Spleen (tissue), 11 donors: Measurements from ENCODE around the gene INSL3. TPM values are rescaled to one million over a fixed set of nuclear protein-coding genes. Genes with fewer than 3 reads are reported as not detected.
A peak's percentile ranks its signal among the peaks of the same experiment; 100 is the strongest.
"Not testable (repeated sequence)": the region's sequence is repeated elsewhere in the genome, so short reads cannot be mapped to it uniquely, and the experiment has no call there.

Source experiments
- DNase-seq: peaks from one replicate; pipeline ENCODE4 v3.0.0-alpha.2; 2020
- H3K27ac ChIP-seq, 8 donors: fragments of 200-600 bp; sonication (generic) in 7 of 8; 1 replicate in 4 of 8; 2 replicates in 4 of 8; pipeline versions ENCODE4 v1.5.0 to v1.8.0; 2016 to 2021; ENCODE audit warnings: inconsistent platforms in 4 of 8, mild to moderate bottlenecking in 4 of 8, moderate library complexity in 1 of 8
- H3K27me3 ChIP-seq, 7 donors: fragments of 200-600 bp; sonication (generic) in 6 of 7; replicated peaks in 1 of 7; 1 replicate in 4 of 7; 2 replicates in 3 of 7; pipeline versions ENCODE4 v1.5.0 to v1.8.0; 2016 to 2021; ENCODE audit warnings: inconsistent platforms in 3 of 7, mild to moderate bottlenecking in 1 of 7
- H3K36me3 ChIP-seq, 6 donors: fragments of 200-600 bp; sonication (generic) in 5 of 6; 1 replicate in 4 of 6; 2 replicates in 2 of 6; pipeline versions ENCODE4 v1.5.0 to v1.8.0; 2016 to 2021; ENCODE audit warnings: inconsistent platforms in 2 of 6
- H3K4me1 ChIP-seq, 6 donors: fragments of 200-600 bp; sonication (generic) in 5 of 6; 1 replicate in 3 of 6; 2 replicates in 3 of 6; pipeline versions ENCODE4 v1.5.0 to v1.8.0; 2016 to 2021; ENCODE audit warnings: inconsistent platforms in 3 of 6
- H3K4me3 ChIP-seq, 8 donors: fragments of 200-600 bp; sonication (generic) in 7 of 8; 1 replicate in 4 of 8; 2 replicates in 4 of 8; pipeline versions ENCODE4 v1.5.0 to v1.8.0; 2016 to 2021; ENCODE audit warnings: inconsistent platforms in 4 of 8, mild to moderate bottlenecking in 4 of 8, moderate library complexity in 2 of 8
- H3K9me3 ChIP-seq, 8 donors: fragments of 200-600 bp; sonication (generic) in 7 of 8; 1 replicate in 4 of 8; 2 replicates in 4 of 8; pipeline versions ENCODE4 v1.5.0 to v1.8.0; 2016 to 2021; ENCODE audit warnings: inconsistent platforms in 4 of 8
- POLR2A ChIP-seq, 3 donors: fragments of 450-650 bp; IDR thresholded peaks; one replicate each; pipeline ENCODE4 v1.5.1; 2017; ENCODE audit warnings: antibody characterized with exemption in 3 of 3, mild to moderate bottlenecking in 1 of 3
- POLR2AphosphoS5 ChIP-seq, 3 donors: sonication (generic); formaldehyde crosslinking; IDR thresholded peaks; one replicate each; pipeline ENCODE4 v1.5.1; 2017; ENCODE audit warnings: antibody characterized with exemption in 3 of 3
- WGBS, 5 donors: extraction: QIAGEN DNeasy Blood & Tissue Kit in 3 of 5; methylation state at CpG; one replicate each; pipeline versions ENCODE4 v1.1.5 to v1.1.7; 2013 to 2018; 5-methylcytosine and 5-hydroxymethylcytosine counted together
- intact Hi-C: fragments of 100-400 bp; cut with DNase I; formaldehyde crosslinking; loops from one replicate; pipeline ENCODE4 v1.15.0; 2023; ENCODE audit warnings: low total_unique reads
- polyA plus RNA-seq, 3 donors: library from polyadenylated mRNA; stranded (reverse); fragments of 200-250 nt; gene quantifications; one replicate each; pipeline ENCODE4 v1.2.1, GENCODE V29; 2013
- total RNA-seq, 7 donors: library from RNA; depleted of rRNA in 3 of 7; stranded (reverse); fragments of >200 nt in 3 of 7; fragmentation: NEBNext Ultra II Directional in 4 of 7; extraction: Animal tissue kit (Norgen Biotek cat#: 25700) in 4 of 7; gene quantifications; one replicate each; pipeline versions ENCODE4 v1.1.0 to v1.2.1, GENCODE V29; 2016 to 2021
- TF ChIP-seq, protein P1 (sequence below), 11 experiments: fragments of 200-600 bp in 7 of 11; fragments of 450-650 bp in 4 of 11; sonication (generic) in 4 of 11; IDR thresholded peaks in 8 of 11; conservative IDR thresholded peaks in 3 of 11; 1 replicate in 7 of 11; 2 replicates in 4 of 11; pipeline versions ENCODE4 v1.4.0 to v1.8.0; 2016 to 2021; ENCODE audit warnings: antibody characterized with exemption in 11 of 11, inconsistent platforms in 4 of 11, mild to moderate bottlenecking in 1 of 11
- donor health status: healthy with polysubstance abuse.
- donor health status: DM: no; HTN: no; CAD: no; lungs with moderate emphysema.
- donor health status: DM: no; HTN: no; CAD: no.
- donor health status: Bipolar disorder and iron deficiency.
- donor health status: healthy.
- donor health status: DM: no; HTN: no; CAD: no.
- donor health status: DM: yes; HTN: yes; CAD: no.

Gene INSL3
- total and polyA plus RNA-seq, 10 donors, result 2.1 to 6.3 (median 3.0) TPM

- WGBS, 5 donors, result 61 to 93% (median 86%) methylated on average over 2 of the region's 2 CpGs
- Histone ChIP-seq H3K4me3 (no peak overlapping the region), H3K4me1 (peaks cover 0 to 34% (median 14%) of the 10 kb centered on the region in 6 donors), H3K27me3 (peaks cover 0 to 10% (median 2%) of the 10 kb centered on the region in 7 donors), H3K27ac (no peak overlapping the region), H3K9me3 (no peaks in the 10 kb centered on the region), H3K36me3 (peaks cover 0 to 59% (median 21%) of the 10 kb centered on the region in 6 donors)
- intact Hi-C loops, result no loop called here
- TF ChIP-seq, protein P1, sequence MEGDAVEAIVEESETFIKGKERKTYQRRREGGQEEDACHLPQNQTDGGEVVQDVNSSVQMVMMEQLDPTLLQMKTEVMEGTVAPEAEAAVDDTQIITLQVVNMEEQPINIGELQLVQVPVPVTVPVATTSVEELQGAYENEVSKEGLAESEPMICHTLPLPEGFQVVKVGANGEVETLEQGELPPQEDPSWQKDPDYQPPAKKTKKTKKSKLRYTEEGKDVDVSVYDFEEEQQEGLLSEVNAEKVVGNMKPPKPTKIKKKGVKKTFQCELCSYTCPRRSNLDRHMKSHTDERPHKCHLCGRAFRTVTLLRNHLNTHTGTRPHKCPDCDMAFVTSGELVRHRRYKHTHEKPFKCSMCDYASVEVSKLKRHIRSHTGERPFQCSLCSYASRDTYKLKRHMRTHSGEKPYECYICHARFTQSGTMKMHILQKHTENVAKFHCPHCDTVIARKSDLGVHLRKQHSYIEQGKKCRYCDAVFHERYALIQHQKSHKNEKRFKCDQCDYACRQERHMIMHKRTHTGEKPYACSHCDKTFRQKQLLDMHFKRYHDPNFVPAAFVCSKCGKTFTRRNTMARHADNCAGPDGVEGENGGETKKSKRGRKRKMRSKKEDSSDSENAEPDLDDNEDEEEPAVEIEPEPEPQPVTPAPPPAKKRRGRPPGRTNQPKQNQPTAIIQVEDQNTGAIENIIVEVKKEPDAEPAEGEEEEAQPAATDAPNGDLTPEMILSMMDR (IDR thresholded peaks at IDR 0.05 in 8 of 11, conservative IDR thresholded peaks at IDR 0.05 in 3 of 11), result no peak
- TF ChIP-seq POLR2AphosphoS5 (IDR thresholded peaks at IDR 0.05) (no peak), POLR2A (IDR thresholded peaks at IDR 0.05) (no peak)
- DNase-seq, result no peak
Observed at GRCh38 chr19:17788632-17789031, 32.7 kb downstream of the INSL3 start.

GRCh38 chr19:17787274-17787913 lies 33.9 kb downstream of the INSL3 start:
- intact Hi-C loops, result no loop called here
- H3K27me3 ChIP-seq, result peaks cover 0 to 4% (median 0%) of the 10 kb centered on the region in 7 donors
- no peak for DNase-seq
- TF ChIP-seq POLR2AphosphoS5 (IDR thresholded peaks at IDR 0.05) (peak in 1 of 3 donors; percentile 19), POLR2A (IDR thresholded peaks at IDR 0.05) (no peak)
- H3K36me3 ChIP-seq, result peaks cover 0 to 71% (median 29%) of the 10 kb centered on the region in 6 donors
- no peak overlapping the region for H3K27ac ChIP-seq
- no peak overlapping the region for H3K4me3 ChIP-seq
- no peaks in the 10 kb centered on the region for H3K9me3 ChIP-seq
- WGBS, 5 donors, result 90 to 98% (median 97%) methylated on average over 5 to 14 of the region's 14 CpGs
- peaks cover 0 to 30% (median 14%) of the 10 kb centered on the region in 6 donors for H3K4me1 ChIP-seq

GRCh38 chr19:17784201-17785008 lies 36.9 kb downstream of the INSL3 start:
- Histone ChIP-seq H3K36me3 (peaks cover 0 to 84% (median 31%) of the 10 kb centered on the region in 6 donors), H3K9me3 (no peaks in the 10 kb centered on the region), H3K4me3 (no peak overlapping the region), H3K4me1 (peaks cover 0 to 15% (median 5%) of the 10 kb centered on the region in 6 donors), H3K27me3 (peaks cover 0 to 12% (median 0%) of the 10 kb centered on the region in 7 donors), H3K27ac (no peak overlapping the region)
- 46 to 70% (median 63%) methylated on average over 24 to 32 of the region's 32 CpGs for WGBS, 5 donors
- TF ChIP-seq, protein P1 (IDR thresholded peaks at IDR 0.05 in 8 of 11, conservative IDR thresholded peaks at IDR 0.05 in 3 of 11), result peak; percentile 38 to 89 (median 83)
- TF ChIP-seq POLR2AphosphoS5 (IDR thresholded peaks at IDR 0.05) (peak in 1 of 3 donors; percentile 8), POLR2A (IDR thresholded peaks at IDR 0.05) (peak in 1 of 3 donors; percentile 26)
- intact Hi-C loops, result loop anchor here (5.0 kb wide), 1 partner anchor 73 kb away; the partner anchor contains the start of gene RPL18A
- DNase-seq, result peak; percentile 86

DNA sequence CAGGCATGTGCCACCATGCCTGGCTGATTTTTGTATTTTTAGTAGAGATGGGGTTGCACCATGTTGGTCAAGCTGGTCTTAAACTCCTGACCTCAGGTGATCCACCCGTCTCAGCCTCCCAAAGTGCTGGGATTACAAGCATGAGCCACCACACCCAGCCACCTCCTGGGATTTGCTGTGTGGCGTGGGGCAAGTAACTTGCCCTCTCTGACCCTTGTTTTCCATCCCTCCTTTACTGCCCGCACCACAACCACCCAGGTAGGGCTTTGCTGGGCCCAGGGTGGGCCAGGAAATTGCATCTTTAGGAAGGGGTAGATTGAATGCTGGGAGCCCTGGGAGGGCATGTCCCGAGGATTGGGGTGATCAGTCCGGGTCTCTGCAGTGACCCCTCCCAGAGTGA lies 37.6 kb downstream of the INSL3 start:
- DNase-seq, H3K9me3 ChIP-seq, H3K27ac ChIP-seq, H3K4me3 ChIP-seq: not testable (repeated sequence)
- intact Hi-C loops, result loop anchor here (5.0 kb wide), 1 partner anchor 74 kb away; the partner anchor contains the start of gene RPL18A
- Histone ChIP-seq H3K27me3 (peaks cover 0 to 13% (median 0%) of the 10 kb centered on the region in 7 donors), H3K4me1 (peaks cover 3 to 22% (median 8%) of the 10 kb centered on the region in 6 donors), H3K36me3 (peaks cover 0 to 77% (median 31%) of the 10 kb centered on the region in 6 donors)
- WGBS, 5 donors, result 77 to 90% (median 87%) methylated on average over 3 to 5 of the region's 5 CpGs
